Stimulated activated CD4-positive, alpha-beta T cell treated with anti-CD3 and anti-CD28 coated beads, Interleukin-4, amount 100 ng/mL, for 48 hours (primary cell): Measurements from ENCODE around the gene SLTM.
"Not testable (repeated sequence)": the region's sequence is repeated elsewhere in the genome, so short reads cannot be mapped to it uniquely, and the experiment has no call there.

Source experiments
- DNase-seq, 2 donors: peaks; one replicate each; pipeline ENCODE4 v3.0.0-alpha.2; 2020; ENCODE audit warnings: low read depth in 2 of 2

Gene SLTM

GRCh38 chr15:58926823-58927222 lies 6.7 kb downstream of the SLTM start:
- DNase-seq = no peak

DNA sequence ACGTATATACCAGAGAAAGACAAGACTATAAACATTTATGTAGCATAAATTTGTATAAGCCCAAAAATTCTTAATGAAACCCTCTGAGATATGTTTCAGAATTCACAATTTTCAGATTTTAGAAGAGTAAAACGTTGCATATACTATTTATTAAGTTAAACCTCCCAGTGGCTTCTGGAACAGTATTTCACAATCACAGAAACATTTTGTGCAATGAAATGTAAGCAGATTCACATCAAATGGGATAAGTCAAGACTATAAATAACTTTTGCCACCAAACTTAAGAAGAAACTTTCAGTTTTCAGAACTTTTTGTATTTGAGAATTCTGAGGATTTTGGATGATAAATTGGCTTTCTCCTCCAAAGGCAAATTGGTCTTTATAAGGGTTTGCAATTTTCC lies 9.2 kb downstream of the SLTM start:
- no peak for DNase-seq

DNA sequence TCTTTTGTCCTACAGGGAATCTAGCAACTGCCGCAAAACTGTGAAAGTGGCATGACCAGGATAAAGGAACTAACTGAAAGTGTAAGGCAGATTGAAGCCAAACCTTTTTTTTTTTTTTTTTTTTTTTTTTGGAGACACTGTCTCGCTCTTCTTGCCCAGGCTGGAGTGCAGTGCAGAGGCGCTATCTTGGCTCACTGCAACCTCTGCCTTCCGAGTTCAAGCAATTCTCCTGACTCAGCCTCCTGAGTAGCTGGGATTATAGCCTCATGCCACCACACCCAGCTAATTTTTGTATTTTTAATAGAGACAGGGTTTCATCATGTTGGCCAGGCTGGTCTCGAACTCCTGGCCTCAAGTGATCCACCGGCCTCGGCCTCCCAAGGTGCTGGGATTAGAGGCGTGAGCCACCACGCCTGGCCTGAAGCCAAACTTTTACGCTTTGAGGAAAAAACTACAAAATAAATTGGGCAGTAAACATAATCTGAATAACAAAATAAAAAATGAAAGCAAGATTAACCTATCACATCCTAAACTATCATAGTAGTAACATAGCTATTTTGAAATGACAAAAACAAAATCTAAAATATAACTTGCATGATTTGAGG lies 9.7 kb downstream of the SLTM start:
- no peak for DNase-seq

DNA sequence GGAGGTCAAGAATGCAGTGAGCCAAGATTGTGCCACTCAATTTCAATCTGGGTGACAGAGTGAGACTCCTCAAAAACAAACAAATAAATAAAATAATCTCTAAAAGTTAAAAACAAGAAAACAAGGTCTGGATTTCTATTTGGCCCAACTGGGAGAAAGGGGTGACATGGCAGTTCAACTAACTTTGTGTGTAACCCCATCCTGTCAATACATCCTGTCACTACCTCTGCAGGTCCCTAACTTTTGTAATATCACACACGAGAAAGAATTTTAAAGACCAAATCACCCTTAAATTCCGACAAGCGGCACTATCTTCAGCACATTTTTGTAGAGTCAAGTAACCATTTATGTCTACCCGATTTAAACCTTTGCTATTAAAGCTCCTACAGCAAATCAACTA lies 10.2 kb downstream of the SLTM start:
- no peak for DNase-seq

GRCh38 chr15:58921267-58921790 lies 12.2 kb downstream of the SLTM start:
- no peak for DNase-seq

GRCh38 chr15:58920447-58920846 lies 13.0 kb downstream of the SLTM start:
- not testable (repeated sequence) for DNase-seq

DNA sequence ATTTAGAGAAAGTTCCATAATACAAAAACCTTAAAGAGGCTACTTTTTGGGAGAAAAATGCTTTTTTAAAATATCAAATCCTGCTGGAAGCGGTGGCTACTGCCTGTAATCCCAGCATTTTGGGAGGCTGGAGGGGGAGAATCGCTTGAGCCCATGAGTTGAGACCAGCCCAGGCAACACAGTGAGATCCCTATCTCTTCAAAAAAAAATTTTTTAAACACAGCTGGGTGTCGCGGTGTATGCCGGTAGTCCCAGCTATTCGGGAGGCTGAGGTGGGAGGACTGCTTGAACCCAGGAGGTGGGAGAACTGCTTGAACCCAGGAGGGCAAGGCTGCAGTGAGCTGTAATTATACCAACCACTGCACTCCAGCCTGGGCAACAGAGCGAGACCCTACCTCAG lies 14.2 kb downstream of the SLTM start:
- DNase-seq = no peak

- no peak for DNase-seq
Measured at GRCh38 chr15:58918239-58918638, 15.2 kb downstream of the SLTM start.

DNA sequence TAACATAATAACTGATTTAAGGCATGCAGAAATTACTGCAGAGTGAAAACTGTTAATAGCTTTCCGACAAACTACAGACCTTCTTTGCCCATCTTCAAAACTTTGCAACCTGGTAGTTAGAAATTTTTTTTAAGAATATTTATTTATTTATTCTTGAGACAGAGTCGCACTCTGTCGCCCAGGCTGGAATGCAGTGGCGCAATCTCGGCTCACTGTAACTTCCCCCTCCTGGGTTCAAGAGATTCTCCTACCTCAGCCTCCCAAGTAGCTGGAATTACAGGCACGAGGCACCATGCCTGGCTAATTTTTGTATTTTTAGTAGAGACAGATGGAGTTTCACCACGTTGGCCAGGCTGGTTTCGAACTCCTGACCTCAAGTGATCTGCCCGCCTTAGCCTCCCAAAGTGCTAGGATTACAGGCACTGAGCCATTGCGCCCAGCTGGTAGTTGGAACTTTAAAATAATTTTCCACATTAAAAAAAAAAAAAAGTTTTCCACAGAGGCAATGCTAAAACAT lies 15.8 kb downstream of the SLTM start:
- not testable (repeated sequence) for DNase-seq

GRCh38 chr15:58916962-58917361 lies 16.5 kb downstream of the SLTM start:
- no peak for DNase-seq

DNA sequence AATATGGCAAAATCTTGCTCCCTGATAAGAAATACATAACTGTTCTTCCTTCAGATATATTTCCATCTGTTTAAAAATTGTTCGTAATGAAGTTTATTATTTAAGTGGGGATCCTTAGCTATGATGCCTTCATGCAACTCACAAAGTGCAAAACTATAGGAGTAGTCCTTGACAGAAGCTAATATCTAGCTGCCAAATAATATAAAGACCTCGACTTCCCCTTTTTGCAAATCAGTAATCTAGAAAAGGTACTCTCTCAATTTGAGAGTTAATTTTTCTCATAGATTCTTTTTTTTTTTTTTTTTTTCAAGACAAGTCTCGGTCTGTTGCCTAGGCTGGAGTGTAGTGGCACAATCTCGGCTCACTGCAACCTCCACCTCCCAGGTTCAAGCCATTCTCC lies 23.0 kb downstream of the SLTM start:
- DNase-seq = no peak

DNA sequence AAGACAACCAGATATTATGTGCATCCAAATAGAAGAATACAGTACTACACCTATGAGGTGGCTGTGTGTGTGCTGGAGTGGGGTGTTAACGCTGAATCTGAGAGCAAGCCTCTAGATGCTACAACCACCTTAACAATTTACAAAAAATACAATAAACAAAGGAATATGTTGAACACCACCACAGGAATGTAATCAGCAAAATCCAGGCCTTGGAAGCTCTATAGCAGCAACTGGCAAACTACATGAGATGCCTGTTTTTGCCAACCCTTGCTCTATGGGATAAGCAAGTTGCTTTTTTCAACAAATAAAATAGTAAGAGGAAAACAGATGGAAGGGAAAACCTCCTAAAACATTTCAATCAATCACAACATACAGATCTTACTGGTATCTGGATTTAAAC lies 23.9 kb downstream of the SLTM start:
- no peak for DNase-seq

GRCh38 chr15:58908550-58909309 lies 24.7 kb downstream of the SLTM start:
- no peak for DNase-seq

- DNase-seq = no peak
Measured at GRCh38 chr15:58900631-58901030, 32.8 kb downstream of the SLTM start.

DNA sequence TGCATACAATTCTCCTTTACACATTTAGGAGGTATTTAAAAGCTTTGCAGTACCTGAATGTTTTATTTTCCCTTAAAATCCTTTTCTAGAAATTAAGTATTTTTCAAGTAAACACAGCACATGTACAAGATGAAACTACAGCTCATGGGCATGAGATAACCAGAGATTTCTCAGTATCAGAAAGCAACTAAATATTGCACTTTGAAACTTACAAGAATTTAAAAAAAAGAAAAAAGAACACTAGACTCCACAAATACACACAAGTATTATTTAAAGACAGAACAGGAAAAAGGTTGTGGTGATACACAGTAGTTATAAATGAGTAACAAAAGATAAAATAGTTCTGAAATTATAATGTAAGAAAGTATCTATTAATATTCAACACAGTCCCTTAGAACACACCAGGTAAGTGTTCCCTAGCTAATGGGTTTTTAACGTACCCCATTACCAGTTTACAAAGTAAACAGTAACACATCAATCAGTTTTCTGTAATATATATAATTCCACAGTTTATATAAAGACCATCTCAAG lies 35.3 kb downstream of the SLTM start:
- no peak for DNase-seq

DNA sequence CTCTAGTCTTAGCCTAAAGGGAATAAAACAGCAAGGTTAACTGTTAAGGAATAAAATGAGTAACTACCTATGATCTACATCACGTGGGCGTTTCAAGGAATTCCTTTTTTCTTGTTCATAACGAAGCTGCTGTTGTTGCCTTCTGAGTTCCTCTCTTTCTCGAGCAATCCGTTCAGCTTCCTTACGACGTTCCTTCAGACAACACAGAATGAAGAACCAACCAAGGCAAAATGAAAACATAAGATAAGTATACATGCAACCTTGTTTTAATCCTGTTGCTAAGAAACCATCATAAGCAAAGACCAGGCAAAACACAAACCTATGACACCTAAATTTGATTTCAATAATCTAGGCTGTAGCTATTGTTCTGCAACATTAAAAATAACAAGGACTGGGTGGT lies 44.1 kb downstream of the SLTM start:
- DNase-seq = no peak

DNA sequence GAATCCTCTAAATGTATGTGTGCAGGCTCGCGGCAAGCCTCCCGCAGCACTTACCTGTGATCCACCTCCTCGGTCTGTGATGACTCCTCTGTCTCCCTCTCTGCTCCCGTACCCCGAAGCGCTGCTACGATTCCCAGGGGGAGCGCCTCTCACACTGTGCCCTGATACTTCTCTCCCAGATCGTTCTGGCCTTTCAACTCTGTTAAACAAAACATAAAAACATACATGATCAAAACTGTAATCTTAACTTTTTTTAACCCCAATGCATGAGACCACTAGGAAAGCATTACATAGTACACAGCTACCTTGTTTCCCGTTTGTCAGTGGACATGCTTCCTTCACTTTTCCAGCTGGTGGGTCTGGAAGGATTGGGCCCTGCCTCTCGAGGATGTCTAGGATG lies 46.6 kb downstream of the SLTM start:
- no peak for DNase-seq

DNA sequence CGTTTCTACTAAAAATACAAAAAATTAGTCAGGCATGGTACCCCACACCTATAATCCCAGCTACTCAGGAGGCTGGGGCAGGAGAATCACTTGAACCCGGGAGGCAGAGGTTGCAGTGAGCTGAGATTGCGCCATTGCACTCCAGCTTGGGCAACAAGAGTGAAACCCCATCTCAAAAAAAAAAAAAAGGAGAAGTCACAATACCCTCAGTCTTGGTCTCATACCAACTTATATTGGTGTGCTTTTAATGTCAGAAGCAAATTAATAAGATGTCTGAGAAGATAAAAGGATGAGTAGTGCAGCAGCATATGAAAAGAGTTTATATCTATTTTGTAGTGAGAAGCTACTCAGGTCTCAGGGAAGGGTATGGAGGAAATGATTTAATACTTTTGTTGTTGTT lies 49.6 kb downstream of the SLTM start:
- DNase-seq = not testable (repeated sequence)

DNA sequence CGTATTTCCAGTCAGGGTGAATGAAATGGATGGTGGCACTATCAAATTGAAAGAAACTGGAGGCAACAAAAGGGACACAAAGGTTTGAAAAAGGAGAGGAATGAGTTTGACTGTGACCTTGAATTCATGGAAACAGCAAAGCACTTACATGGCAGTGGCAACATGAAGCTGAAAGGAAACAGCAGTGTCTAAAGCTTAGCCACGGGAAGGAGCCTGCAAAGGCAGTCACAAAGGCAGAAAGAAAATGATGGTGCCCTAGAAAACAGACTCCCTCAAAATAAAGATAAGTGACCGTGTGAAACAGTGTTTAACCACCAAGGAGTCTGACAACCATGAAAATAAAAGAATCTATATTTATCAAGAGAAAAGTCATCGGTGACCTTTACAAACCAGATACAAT lies 51.2 kb downstream of the SLTM start:
- no peak for DNase-seq

GRCh38 chr15:58880320-58880719 lies 53.2 kb downstream of the SLTM start:
- DNase-seq = no peak

- DNase-seq = no peak
Measured at GRCh38 chr15:58877999-58878825, 55.3 kb downstream of the SLTM start.
